GM12892 (cell line): ENCODE measurements around the gene MYBPC3.

Experiments used
- POLR2A ChIP-seq: IDR thresholded peaks from 2 replicates; pipeline ENCODE4 v1.6.1; 2011; ENCODE audit warnings: low read depth, low read length, control low read depth
- POLR2AphosphoS5 ChIP-seq: IDR thresholded peaks from 2 replicates; pipeline ENCODE4 v1.6.1; 2011; ENCODE audit warnings: low read depth, low read length, control low read depth

DNA sequence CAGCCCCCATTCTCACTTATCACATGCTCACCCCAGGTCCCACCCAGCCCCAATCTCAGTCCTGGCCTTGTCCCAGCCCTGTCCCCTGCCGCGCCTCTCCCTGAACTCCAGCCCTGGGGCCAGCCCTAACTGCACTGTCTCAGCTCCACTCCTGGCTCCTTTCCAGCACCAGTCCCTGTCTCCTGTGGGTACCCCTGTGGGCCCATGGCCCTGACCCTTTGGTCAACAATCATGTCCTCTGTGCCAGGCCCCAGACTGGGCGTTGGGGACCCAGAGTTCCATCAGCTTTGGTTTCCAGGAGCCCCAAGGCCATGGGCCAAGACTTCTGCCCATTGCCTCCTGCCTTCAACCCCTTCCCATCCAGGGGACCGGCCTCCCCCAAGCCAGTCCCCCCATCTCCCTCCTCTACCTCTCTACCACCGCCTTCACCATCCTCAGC lies 25.1 kb upstream of the MYBPC3 start:
- TF ChIP-seq POLR2A, result no peak
- TF ChIP-seq POLR2AphosphoS5, result no peak
